GM23248 (cell line): ENCODE data around the gene JMJD1C. TPM values are rescaled to one million over a fixed set of nuclear protein-coding genes. Genes with fewer than 3 reads are reported as not detected.
A peak's percentile ranks its signal among the peaks of the same experiment; 100 is the strongest.

ENCODE experiments used
- DNase-seq: peaks from one replicate; pipeline ENCODE4 v3.0.0-alpha.2; 2015
- H2AFZ ChIP-seq: fragments of 200-600 bp; sonication (generic); 2 replicates; pipeline ENCODE4 v1.6.1; 2016; ENCODE audit warnings: antibody characterized with exemption
- H3F3A ChIP-seq: fragments of 200-600 bp; sonication (generic); 2 replicates; pipeline ENCODE4 v1.6.1; 2016; ENCODE audit warnings: mild to moderate bottlenecking, antibody characterized with exemption, mixed run types; ENCODE audit not compliant: insufficient read depth
- H3K27ac ChIP-seq: fragments of 200-600 bp; sonication (generic); 2 replicates; pipeline ENCODE4 v1.5.1; 2016; ENCODE audit warnings: mild to moderate bottlenecking
- H3K27me3 ChIP-seq: fragments of 200-600 bp; sonication (generic); replicated peaks from 2 replicates; pipeline ENCODE4 v1.6.1; 2016; ENCODE audit warnings: mild to moderate bottlenecking; ENCODE audit not compliant: insufficient read depth
- H3K36me3 ChIP-seq: fragments of 200-600 bp; sonication (generic); 2 replicates; pipeline ENCODE4 v1.6.1; 2016; ENCODE audit warnings: low read depth, mild to moderate bottlenecking
- H3K4me1 ChIP-seq: fragments of 200-600 bp; sonication (generic); 2 replicates; pipeline ENCODE4 v1.6.1; 2016; ENCODE audit warnings: mild to moderate bottlenecking; ENCODE audit not compliant: insufficient read depth
- H3K4me2 ChIP-seq: fragments of 200-600 bp; sonication (generic); one replicate; pipeline ENCODE4 v1.6.1; 2016; ENCODE audit warnings: mild to moderate bottlenecking; ENCODE audit not compliant: unreplicated experiment
- H3K4me3 ChIP-seq: fragments of 200-600 bp; sonication (generic); 2 replicates; pipeline ENCODE4 v1.5.1; 2016; ENCODE audit warnings: mild to moderate bottlenecking
- H3K79me2 ChIP-seq: fragments of 200-600 bp; sonication (generic); 2 replicates; pipeline ENCODE4 v1.6.1; 2016; ENCODE audit warnings: mild to moderate bottlenecking; ENCODE audit not compliant: insufficient read depth
- H3K9ac ChIP-seq: fragments of 200-600 bp; sonication (generic); 2 replicates; pipeline ENCODE4 v1.6.1; 2016; ENCODE audit warnings: mild to moderate bottlenecking
- H3K9me2 ChIP-seq: fragments of 200-600 bp; sonication (generic); 2 replicates; pipeline ENCODE4 v1.6.1; 2016; ENCODE audit warnings: mixed run types, mild to moderate bottlenecking, moderate library complexity; ENCODE audit not compliant: insufficient read depth
- H3K9me3 ChIP-seq: fragments of 200-600 bp; sonication (generic); one replicate; pipeline ENCODE4 v1.6.1; 2017; ENCODE audit warnings: low read depth
- H4K20me1 ChIP-seq: fragments of 200-600 bp; sonication (generic); 2 replicates; pipeline ENCODE4 v1.6.0; 2016; ENCODE audit not compliant: insufficient read depth
- EZH2 ChIP-seq: fragments of 200-600 bp; sonication (generic); IDR thresholded peaks from 2 replicates; pipeline ENCODE4 v1.6.1; 2018; ENCODE audit warnings: antibody characterized with exemption, mild to moderate bottlenecking; ENCODE audit not compliant: insufficient read depth, poor library complexity, severe bottlenecking
- EZH2phosphoT487 ChIP-seq: fragments of 200-600 bp; sonication (generic); IDR thresholded peaks from 2 replicates; pipeline ENCODE4 v1.6.1; 2018; ENCODE audit warnings: antibody characterized with exemption, moderate library complexity, mild to moderate bottlenecking, low read depth; ENCODE audit not compliant: insufficient read depth
- WGBS, 2 experiments: methylation state at CpG; one replicate each; pipeline ENCODE4 v1.1.6; 2015 to 2017; ENCODE audit warnings: low lambda C conversion rate in 2 of 2, low coverage in 1 of 2; ENCODE audit errors: missing lambda C conversion rate in 2 of 2; 5-methylcytosine and 5-hydroxymethylcytosine counted together
- in situ Hi-C: fragments of 300-500 bp; cut with MboI; formaldehyde crosslinking; loops from 2 replicates; pipeline ENCODE4 v1.15.0; 2020
- polyA plus RNA-seq: library from polyadenylated mRNA; unstranded; fragments of >200 nt; fragmentation: Nextera tagmentation; extraction: Ambion mirVana; gene quantifications from 2 replicates; pipeline ENCODE4 v1.2.1, GENCODE V29; 2016
- total RNA-seq: library from RNA; depleted of rRNA; stranded (reverse); fragments of >200 nt; shearing (Covaris generic); gene quantifications from 2 replicates; pipeline ENCODE4 v1.2.3, GENCODE V29; 2014; rRNA removed

Gene JMJD1C
- total RNA-seq (74.3 and 76.5 TPM in 2 replicates), polyA plus RNA-seq (30.3 and 34.6 TPM in 2 replicates)

DNA sequence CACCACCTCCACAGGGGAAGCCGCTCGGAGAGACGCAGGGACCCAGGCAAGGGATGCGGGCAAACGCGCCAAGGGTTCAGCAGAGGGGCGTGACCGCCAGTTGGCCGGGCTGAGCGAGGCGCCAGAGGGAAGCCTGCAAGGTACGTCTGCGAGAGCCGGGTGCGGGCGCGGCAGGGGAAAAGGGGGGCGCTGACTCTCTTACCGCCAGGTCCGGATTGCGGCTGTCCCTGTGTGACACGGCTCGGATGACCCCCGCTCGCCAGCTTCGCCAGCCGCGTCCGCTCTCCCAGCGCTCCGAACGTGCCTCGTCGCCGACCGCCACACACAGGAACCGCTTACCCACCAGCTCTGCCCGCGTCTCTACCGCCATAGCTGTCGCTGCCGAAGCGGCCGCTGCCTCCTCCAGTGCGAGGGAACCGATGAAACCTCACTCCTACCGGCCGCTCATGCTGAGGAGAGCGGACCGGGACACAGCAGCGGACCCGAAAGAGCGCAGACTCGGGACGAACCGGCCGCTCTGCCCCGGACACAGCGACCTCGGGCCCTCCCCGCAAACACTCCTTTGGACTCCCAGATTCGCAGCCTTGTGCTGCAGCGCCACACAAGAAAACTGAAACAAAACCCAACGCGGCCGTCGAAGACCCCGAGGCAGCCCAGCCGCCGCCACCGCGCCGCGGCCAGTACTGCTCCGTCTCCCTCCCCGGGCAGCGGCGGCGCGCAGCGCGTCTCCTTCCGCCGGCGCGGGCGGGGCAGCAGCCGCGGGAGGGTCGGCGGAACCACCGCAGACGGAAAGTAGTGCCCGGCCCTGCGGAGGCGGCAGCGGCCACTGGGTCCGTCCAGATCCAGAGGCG is at the start of gene JMJD1C:
Gene JMJD1C (minus strand): TSS at position 685 of the 851 bp plus-strand sequence. CDS start 315 bp downstream, at position 370.
- Histone ChIP-seq H3F3A (peaks cover 26% of the 10 kb centered on the region), H4K20me1 (peaks cover 6% of the 10 kb centered on the region; the same call in 1 of the 2 replicates), H3K4me2 (peak within 1 kb of the TSS; percentile 91), H3K9ac (peak within 1 kb of the TSS; percentile 86), H2AFZ (peak within 1 kb of the TSS; percentile 68), H3K9me3 (no peaks in the 10 kb centered on the region), H3K27ac (peak within 1 kb of the TSS; percentile 81), H3K4me1 (peaks cover 33% of the 10 kb centered on the region), H3K79me2 (peaks cover 91% of the 10 kb centered on the region), H3K27me3 (no peaks in the 10 kb centered on the region), H3K36me3 (no peaks in the 10 kb centered on the region), H3K9me2 (no peaks in the 10 kb centered on the region), H3K4me3 (peak within 1 kb of the TSS; percentile 79)
- peak; percentile 88 for DNase-seq
- no peak for TF ChIP-seq EZH2phosphoT487
- no peak for TF ChIP-seq EZH2
- 1% methylated on average over 78 to 82 of the region's 99 CpGs for WGBS, 2 experiments
- in situ Hi-C loops = no loop called here

GRCh38 chr10:63515002-63515763 is 49.4 kb upstream of the JMJD1C start:
- H4K20me1 ChIP-seq = no peaks in the 10 kb centered on the region
- peak; percentile 50 for DNase-seq
- peak overlapping the region; percentile 10 for H3K9ac ChIP-seq
- no peaks in the 10 kb centered on the region for H3K27me3 ChIP-seq
- peak overlapping the region; percentile 20 for H3K4me3 ChIP-seq
- peaks cover 100% of the 10 kb centered on the region for H3K79me2 ChIP-seq
- 61 to 62% methylated on average over 5 of the region's 5 CpGs for WGBS, 2 experiments
- H3K9me3 ChIP-seq = no peaks in the 10 kb centered on the region
- H3F3A ChIP-seq = peaks cover 28% of the 10 kb centered on the region
- peak overlapping the region; percentile 51 for H3K4me2 ChIP-seq
- H3K36me3 ChIP-seq = 0 out of 2 replicates have a peak, but pooled peaks cover 9% of the 10 kb centered on the region
- in situ Hi-C loops = no loop called here
- peak overlapping the region; percentile 51 for H3K27ac ChIP-seq
- H3K9me2 ChIP-seq = no peaks in the 10 kb centered on the region
- 0 out of 2 replicates have a peak overlapping the region, but pooled peaks have one; percentile 13 for H2AFZ ChIP-seq
- H3K4me1 ChIP-seq = peaks cover 32% of the 10 kb centered on the region
- TF ChIP-seq EZH2phosphoT487 = no peak
- TF ChIP-seq EZH2 = no peak

DNA sequence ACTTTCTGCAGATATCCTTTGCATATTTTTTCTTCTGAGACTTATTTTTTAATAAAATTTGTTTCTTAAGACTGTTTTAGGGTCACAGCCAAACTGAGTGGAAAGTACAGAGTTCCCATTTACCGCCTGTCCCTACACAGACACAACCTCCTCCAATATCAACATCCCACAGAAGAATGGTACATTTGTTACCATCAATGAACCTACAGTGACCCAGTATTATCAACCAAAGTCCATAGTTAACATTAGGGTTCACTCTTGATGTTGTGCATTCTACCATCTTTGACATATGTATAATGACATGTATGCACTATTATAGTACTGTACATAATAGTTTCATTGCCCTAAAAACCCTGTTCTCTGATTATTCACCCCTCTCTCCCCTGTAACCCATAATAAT is 40.8 kb upstream of the JMJD1C start:
- peaks cover 100% of the 10 kb centered on the region for H3K79me2 ChIP-seq
- H3F3A ChIP-seq = peaks cover 9% of the 10 kb centered on the region; the same call in 1 of the 2 replicates
- H3K4me2 ChIP-seq = no peak overlapping the region
- H3K27ac ChIP-seq = no peak overlapping the region
- H3K36me3 ChIP-seq = 0 out of 2 replicates have a peak, but pooled peaks cover 9% of the 10 kb centered on the region
- no peaks in the 10 kb centered on the region for H3K27me3 ChIP-seq
- H2AFZ ChIP-seq = no peak overlapping the region
- H3K9me2 ChIP-seq = no peaks in the 10 kb centered on the region
- no peak overlapping the region for H3K9ac ChIP-seq
- TF ChIP-seq EZH2phosphoT487 (no peak), EZH2 (no peak)
- WGBS, 2 experiments = 91 to 100% methylated on average over 1 of the region's 1 CpG
- in situ Hi-C loops = no loop called here
- H4K20me1 ChIP-seq = 0 out of 2 replicates have a peak, but pooled peaks cover 3% of the 10 kb centered on the region
- DNase-seq = no peak
- H3K4me3 ChIP-seq = no peak overlapping the region
- H3K4me1 ChIP-seq = no peaks in the 10 kb centered on the region
- H3K9me3 ChIP-seq = no peaks in the 10 kb centered on the region

- H3K9ac ChIP-seq = no peak overlapping the region
- H3K4me1 ChIP-seq = no peaks in the 10 kb centered on the region
- no peaks in the 10 kb centered on the region for H3K9me2 ChIP-seq
- no peaks in the 10 kb centered on the region for H3K27me3 ChIP-seq
- no peak overlapping the region for H2AFZ ChIP-seq
- no peak overlapping the region for H3K4me3 ChIP-seq
- 0 out of 2 replicates have a peak, but pooled peaks cover 3% of the 10 kb centered on the region for H4K20me1 ChIP-seq
- H3K4me2 ChIP-seq = no peak overlapping the region
- no peak overlapping the region for H3K27ac ChIP-seq
- no peaks in the 10 kb centered on the region for H3K9me3 ChIP-seq
- in situ Hi-C loops = no loop called here
- peaks cover 9% of the 10 kb centered on the region; the same call in 1 of the 2 replicates for H3F3A ChIP-seq
- peaks cover 100% of the 10 kb centered on the region for H3K79me2 ChIP-seq
- DNase-seq = no peak
- H3K36me3 ChIP-seq = 0 out of 2 replicates have a peak, but pooled peaks cover 4% of the 10 kb centered on the region
- 74 to 85% methylated on average over 2 of the region's 2 CpGs for WGBS, 2 experiments
- no peak for TF ChIP-seq EZH2phosphoT487
- no peak for TF ChIP-seq EZH2
These were observed 39.8 kb upstream of the JMJD1C start for GRCh38 chr10:63505562-63505961.
